GM23248 (cell line): ENCODE results near the gene C17orf50. TPM values are rescaled to one million over a fixed set of nuclear protein-coding genes. Genes with fewer than 3 reads are reported as not detected.
A peak's percentile ranks its signal among the peaks of the same experiment; 100 is the strongest.

Source experiments
- DNase-seq: peaks from one replicate; pipeline ENCODE4 v3.0.0-alpha.2; 2015
- H2AFZ ChIP-seq: fragments of 200-600 bp; sonication (generic); 2 replicates; pipeline ENCODE4 v1.6.1; 2016; ENCODE audit warnings: antibody characterized with exemption
- H3F3A ChIP-seq: fragments of 200-600 bp; sonication (generic); 2 replicates; pipeline ENCODE4 v1.6.1; 2016; ENCODE audit warnings: mild to moderate bottlenecking, antibody characterized with exemption, mixed run types; ENCODE audit not compliant: insufficient read depth
- H3K27ac ChIP-seq: fragments of 200-600 bp; sonication (generic); 2 replicates; pipeline ENCODE4 v1.5.1; 2016; ENCODE audit warnings: mild to moderate bottlenecking
- H3K27me3 ChIP-seq: fragments of 200-600 bp; sonication (generic); replicated peaks from 2 replicates; pipeline ENCODE4 v1.6.1; 2016; ENCODE audit warnings: mild to moderate bottlenecking; ENCODE audit not compliant: insufficient read depth
- H3K36me3 ChIP-seq: fragments of 200-600 bp; sonication (generic); 2 replicates; pipeline ENCODE4 v1.6.1; 2016; ENCODE audit warnings: low read depth, mild to moderate bottlenecking
- H3K4me1 ChIP-seq: fragments of 200-600 bp; sonication (generic); 2 replicates; pipeline ENCODE4 v1.6.1; 2016; ENCODE audit warnings: mild to moderate bottlenecking; ENCODE audit not compliant: insufficient read depth
- H3K4me2 ChIP-seq: fragments of 200-600 bp; sonication (generic); one replicate; pipeline ENCODE4 v1.6.1; 2016; ENCODE audit warnings: mild to moderate bottlenecking; ENCODE audit not compliant: unreplicated experiment
- H3K4me3 ChIP-seq: fragments of 200-600 bp; sonication (generic); 2 replicates; pipeline ENCODE4 v1.5.1; 2016; ENCODE audit warnings: mild to moderate bottlenecking
- H3K79me2 ChIP-seq: fragments of 200-600 bp; sonication (generic); 2 replicates; pipeline ENCODE4 v1.6.1; 2016; ENCODE audit warnings: mild to moderate bottlenecking; ENCODE audit not compliant: insufficient read depth
- H3K9ac ChIP-seq: fragments of 200-600 bp; sonication (generic); 2 replicates; pipeline ENCODE4 v1.6.1; 2016; ENCODE audit warnings: mild to moderate bottlenecking
- H3K9me2 ChIP-seq: fragments of 200-600 bp; sonication (generic); 2 replicates; pipeline ENCODE4 v1.6.1; 2016; ENCODE audit warnings: mixed run types, mild to moderate bottlenecking, moderate library complexity; ENCODE audit not compliant: insufficient read depth
- H3K9me3 ChIP-seq: fragments of 200-600 bp; sonication (generic); one replicate; pipeline ENCODE4 v1.6.1; 2017; ENCODE audit warnings: low read depth
- H4K20me1 ChIP-seq: fragments of 200-600 bp; sonication (generic); 2 replicates; pipeline ENCODE4 v1.6.0; 2016; ENCODE audit not compliant: insufficient read depth
- EZH2 ChIP-seq: fragments of 200-600 bp; sonication (generic); IDR thresholded peaks from 2 replicates; pipeline ENCODE4 v1.6.1; 2018; ENCODE audit warnings: antibody characterized with exemption, mild to moderate bottlenecking; ENCODE audit not compliant: insufficient read depth, poor library complexity, severe bottlenecking
- EZH2phosphoT487 ChIP-seq: fragments of 200-600 bp; sonication (generic); IDR thresholded peaks from 2 replicates; pipeline ENCODE4 v1.6.1; 2018; ENCODE audit warnings: antibody characterized with exemption, moderate library complexity, mild to moderate bottlenecking, low read depth; ENCODE audit not compliant: insufficient read depth
- WGBS, 2 experiments: methylation state at CpG; one replicate each; pipeline ENCODE4 v1.1.6; 2015 to 2017; ENCODE audit warnings: low lambda C conversion rate in 2 of 2, low coverage in 1 of 2; ENCODE audit errors: missing lambda C conversion rate in 2 of 2; 5-methylcytosine and 5-hydroxymethylcytosine counted together
- in situ Hi-C: fragments of 300-500 bp; cut with MboI; formaldehyde crosslinking; loops from 2 replicates; pipeline ENCODE4 v1.15.0; 2020
- polyA plus RNA-seq: library from polyadenylated mRNA; unstranded; fragments of >200 nt; fragmentation: Nextera tagmentation; extraction: Ambion mirVana; gene quantifications from 2 replicates; pipeline ENCODE4 v1.2.1, GENCODE V29; 2016
- total RNA-seq: library from RNA; depleted of rRNA; stranded (reverse); fragments of >200 nt; shearing (Covaris generic); gene quantifications from 2 replicates; pipeline ENCODE4 v1.2.3, GENCODE V29; 2014; rRNA removed

The C17orf50 gene
- total RNA-seq (not detected in 2 replicates), polyA plus RNA-seq (not detected in 2 replicates)

- 50 to 57% methylated on average over 1 of the region's 1 CpG for WGBS, 2 experiments
- H3K4me2 ChIP-seq = no peak within 1 kb of the TSS
- H3K9me2 ChIP-seq = no peaks in the 10 kb centered on the region
- TF ChIP-seq EZH2phosphoT487 = no peak
- no peak for TF ChIP-seq EZH2
- H3K9ac ChIP-seq = no peak within 1 kb of the TSS
- H3K36me3 ChIP-seq = no peaks in the 10 kb centered on the region
- no peak within 1 kb of the TSS for H3K4me3 ChIP-seq
- no peaks in the 10 kb centered on the region for H3F3A ChIP-seq
- no peaks in the 10 kb centered on the region for H3K27me3 ChIP-seq
- in situ Hi-C loops = no loop called here
- no peak within 1 kb of the TSS for H2AFZ ChIP-seq
- no peaks in the 10 kb centered on the region for H3K79me2 ChIP-seq
- no peaks in the 10 kb centered on the region for H3K4me1 ChIP-seq
- no peak for DNase-seq
- H3K27ac ChIP-seq = no peak within 1 kb of the TSS
- H3K9me3 ChIP-seq = no peaks in the 10 kb centered on the region
- H4K20me1 ChIP-seq = no peaks in the 10 kb centered on the region
Observed at GRCh38 chr17:35760587-35760986, at the start of gene C17orf50. C17orf50 (plus strand) TSS chr17:35760887; CDS start chr17:35760942, 55 bp downstream.

DNA sequence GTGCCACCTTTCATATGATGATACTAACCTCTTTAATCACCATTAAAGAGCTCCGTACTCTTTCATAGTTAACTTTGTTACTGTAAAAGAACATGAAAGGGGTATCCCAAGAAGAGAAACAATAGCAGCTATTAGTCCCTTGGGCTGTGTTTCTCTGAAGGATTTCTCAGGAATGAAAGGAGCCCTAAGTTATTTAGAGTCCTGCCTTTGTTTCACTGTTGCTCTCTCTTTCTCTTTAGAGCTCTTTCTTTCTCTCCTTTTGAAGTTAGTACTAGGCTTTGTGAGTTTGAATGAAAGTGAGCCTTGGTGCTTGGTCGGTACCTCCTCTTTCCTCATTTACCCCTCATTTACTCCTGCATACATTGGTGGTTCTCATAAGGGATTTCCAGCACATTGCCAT is 49.7 kb upstream of the C17orf50 start:
- Histone ChIP-seq H4K20me1 (no peaks in the 10 kb centered on the region; the same call in 1 of the 2 replicates), H2AFZ (no peak overlapping the region), H3K79me2 (no peaks in the 10 kb centered on the region; the same call in 1 of the 2 replicates), H3K4me3 (no peak overlapping the region), H3K27ac (no peak overlapping the region), H3K9me3 (no peaks in the 10 kb centered on the region), H3K4me2 (no peak overlapping the region), H3F3A (peaks cover 20% of the 10 kb centered on the region), H3K27me3 (no peaks in the 10 kb centered on the region), H3K9ac (no peak overlapping the region), H3K4me1 (peaks cover 16% of the 10 kb centered on the region), H3K36me3 (peaks cover 23% of the 10 kb centered on the region), H3K9me2 (no peaks in the 10 kb centered on the region)
- 98 to 100% methylated on average over 2 of the region's 2 CpGs for WGBS, 2 experiments
- in situ Hi-C loops = no loop called here
- TF ChIP-seq EZH2phosphoT487 = no peak
- TF ChIP-seq EZH2 = no peak
- DNase-seq = no peak

DNA sequence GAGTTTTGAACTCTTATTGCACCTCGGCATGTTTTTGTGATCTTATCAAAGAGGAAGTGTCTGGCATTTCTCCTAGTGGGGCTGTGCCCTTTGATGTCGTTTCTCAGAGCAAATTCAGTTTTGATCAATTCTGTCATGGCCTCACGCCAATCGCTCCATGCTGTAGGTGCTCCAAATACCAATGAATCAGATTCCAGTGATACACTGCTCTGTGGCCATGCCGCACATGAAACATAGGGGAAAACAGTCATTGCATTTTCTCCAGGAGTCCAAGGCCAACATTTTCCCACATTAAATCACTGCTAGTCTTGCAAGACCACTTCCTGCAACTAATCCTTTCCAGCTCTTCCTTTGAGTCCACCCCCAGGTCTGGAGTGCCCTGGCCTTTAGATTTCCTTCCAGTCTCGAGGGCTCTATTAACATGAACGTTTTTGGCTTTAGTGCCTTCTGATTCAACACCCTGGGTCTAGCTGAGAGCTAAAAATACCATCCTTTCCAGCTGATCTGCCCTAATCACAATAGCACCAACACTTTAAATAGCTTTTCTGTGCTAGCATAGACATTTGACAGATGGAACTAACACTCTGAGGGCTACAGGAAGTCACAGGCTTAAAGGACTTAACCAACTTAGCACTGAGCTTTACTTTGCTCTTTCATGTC is 47.5 kb upstream of the C17orf50 start:
- in situ Hi-C loops = no loop called here
- TF ChIP-seq EZH2phosphoT487 = 0 out of 2 replicates have a peak, but pooled peaks have one; percentile 66
- no peak for TF ChIP-seq EZH2
- Histone ChIP-seq H4K20me1 (no peaks in the 10 kb centered on the region), H3K4me1 (peaks cover 16% of the 10 kb centered on the region), H3K9me2 (no peaks in the 10 kb centered on the region), H3K36me3 (peaks cover 35% of the 10 kb centered on the region), H3K9me3 (no peaks in the 10 kb centered on the region), H3K27ac (peak overlapping the region; percentile 82), H3K79me2 (no peaks in the 10 kb centered on the region; the same call in 1 of the 2 replicates), H3F3A (peaks cover 20% of the 10 kb centered on the region), H3K9ac (peak overlapping the region; percentile 49), H3K4me2 (peak overlapping the region; percentile 68), H3K4me3 (peak overlapping the region; percentile 18; the same call in 1 of the 2 replicates), H3K27me3 (no peaks in the 10 kb centered on the region), H2AFZ (no peak overlapping the region)
- peak; percentile 97 for DNase-seq
- 14 to 19% methylated on average over 7 of the region's 7 CpGs for whole genome bisulfite sequencing, 2 experiments

GRCh38 chr17:35714988-35715387 is 45.7 kb upstream of the C17orf50 start:
- peaks cover 20% of the 10 kb centered on the region for H3F3A ChIP-seq
- H3K9ac ChIP-seq = no peak overlapping the region
- H3K79me2 ChIP-seq = no peaks in the 10 kb centered on the region; the same call in 1 of the 2 replicates
- H4K20me1 ChIP-seq = no peaks in the 10 kb centered on the region
- H2AFZ ChIP-seq = no peak overlapping the region
- H3K36me3 ChIP-seq = peaks cover 26% of the 10 kb centered on the region
- no peak for DNase-seq
- no peaks in the 10 kb centered on the region for H3K27me3 ChIP-seq
- WGBS, 2 experiments = 90 to 95% methylated on average over 2 of the region's 2 CpGs
- no peaks in the 10 kb centered on the region for H3K9me3 ChIP-seq
- in situ Hi-C loops = no loop called here
- TF ChIP-seq EZH2 = no peak
- no peak for TF ChIP-seq EZH2phosphoT487
- no peak overlapping the region for H3K4me3 ChIP-seq
- H3K4me2 ChIP-seq = no peak overlapping the region
- no peaks in the 10 kb centered on the region for H3K9me2 ChIP-seq
- peaks cover 16% of the 10 kb centered on the region for H3K4me1 ChIP-seq
- no peak overlapping the region for H3K27ac ChIP-seq
